Activated CD8-positive, alpha-beta T cell treated with anti-CD3 and anti-CD28 coated beads for 36 hours (primary cell): Measurements from ENCODE around the gene LRRN4. TPM values are rescaled to one million over a fixed set of nuclear protein-coding genes. Genes with fewer than 3 reads are reported as not detected.

Source experiments
- ATAC-seq: fragments of 200-7000 bp; cut with Tn5 transposase; one replicate; pipeline ENCODE4 v1.10.0; 2021; ENCODE audit warnings: mild to moderate bottlenecking, moderate library complexity
- CTCF ChIA-PET: fragments of 350-600 bp; sonication (Branson Sonifier 250); formaldehyde crosslinking; loops from one replicate; lab custom pipeline; 2021; ENCODE audit warnings: antibody characterized with exemption; lab: Charles Lee
- POLR2A ChIA-PET: fragments of 350-600 bp; sonication (Branson Sonifier 250); formaldehyde crosslinking; loops from one replicate; lab custom pipeline; 2021; ENCODE audit warnings: antibody characterized with exemption; lab: Charles Lee
- DNase-seq: peaks from one replicate; pipeline ENCODE4 v3.0.0-alpha.2; 2020
- H3K27ac Mint-ChIP-seq: one replicate; pipeline ENCODE4 v1.8.0; 2021; ENCODE audit warnings: mild to moderate bottlenecking, mixed read lengths
- H3K27me3 Mint-ChIP-seq: one replicate; pipeline ENCODE4 v1.8.0; 2021; ENCODE audit warnings: mixed read lengths
- H3K36me3 Mint-ChIP-seq: one replicate; pipeline ENCODE4 v1.8.0; 2021; ENCODE audit warnings: low read depth, mixed read lengths
- H3K4me1 Mint-ChIP-seq: one replicate; pipeline ENCODE4 v1.8.0; 2021; ENCODE audit warnings: low read depth, mixed read lengths
- H3K4me3 Mint-ChIP-seq: one replicate; pipeline ENCODE4 v1.8.0; 2021; ENCODE audit warnings: mild to moderate bottlenecking, moderate library complexity, mixed read lengths
- H3K9me3 Mint-ChIP-seq: one replicate; pipeline ENCODE4 v1.8.0; 2021; ENCODE audit warnings: mixed read lengths
- CTCF ChIP-seq: fragments of 200-600 bp; IDR thresholded peaks from one replicate; pipeline ENCODE4 v1.8.0; 2022; ENCODE audit warnings: antibody characterized with exemption, mild to moderate bottlenecking
- intact Hi-C: fragments of 100-400 bp; cut with micrococcal nuclease; formaldehyde crosslinking; loops from one replicate; pipeline ENCODE4 v1.10.0; 2022
- total RNA-seq, 2 experiments: library from RNA; stranded (reverse); gene quantifications; one replicate each; pipeline ENCODE4 v1.2.3, GENCODE V29; 2021

LRRN4 gene
- total RNA-seq = not detected

- Mint-ChIP-seq H3K27me3 (peaks cover 29% of the 10 kb centered on the region), H3K36me3 (no peaks in the 10 kb centered on the region), H3K4me1 (peaks cover 5% of the 10 kb centered on the region), H3K27ac (no peak within 1 kb of the TSS), H3K4me3 (no peak within 1 kb of the TSS), H3K9me3 (no peaks in the 10 kb centered on the region)
- ATAC-seq (no peak), DNase-seq (no peak)
- intact Hi-C loops = no loop called here
- CTCF ChIA-PET = no interaction called here
- no peak for TF ChIP-seq CTCF
- POLR2A ChIA-PET = no interaction called here
These were observed at the start of gene LRRN4 for GRCh38 chr20:6053776-6054688. TSS of gene LRRN4 (minus strand) at chr20:6054060. CDS start at chr20:6052799, 1,261 bp downstream.

- no peak for TF ChIP-seq CTCF
- DNase-seq (no peak), ATAC-seq (no peak)
- Mint-ChIP-seq H3K27me3 (peaks cover 4% of the 10 kb centered on the region), H3K9me3 (no peaks in the 10 kb centered on the region), H3K27ac (no peak overlapping the region), H3K4me1 (no peaks in the 10 kb centered on the region), H3K36me3 (no peaks in the 10 kb centered on the region), H3K4me3 (no peak overlapping the region)
- ChIA-PET POLR2A (no interaction called here), CTCF (no interaction called here)
- intact Hi-C loops = no loop called here
These were observed 49.4 kb upstream of the LRRN4 start for GRCh38 chr20:6103301-6103700.

- no peak for TF ChIP-seq CTCF
- peaks cover 4% of the 10 kb centered on the region for H3K27me3 Mint-ChIP-seq
- ChIA-PET CTCF (interaction anchor here (1.1 kb wide), 1 partner anchor 24 kb away, joined by 4 read pairs; no protein-coding TSS in a partner anchor), POLR2A (no interaction called here)
- H3K36me3 Mint-ChIP-seq = no peaks in the 10 kb centered on the region
- no peak for DNase-seq
- H3K4me1 Mint-ChIP-seq = no peaks in the 10 kb centered on the region
- H3K9me3 Mint-ChIP-seq = no peaks in the 10 kb centered on the region
- H3K27ac Mint-ChIP-seq = no peak overlapping the region
- no peak overlapping the region for H3K4me3 Mint-ChIP-seq
- intact Hi-C loops = no loop called here
- no peak for ATAC-seq
These were observed 47.5 kb upstream of the LRRN4 start for GRCh38 chr20:6101346-6101745.

GRCh38 chr20:6100246-6100645 lies 46.4 kb upstream of the LRRN4 start:
- Mint-ChIP-seq H3K27me3 (peaks cover 4% of the 10 kb centered on the region), H3K9me3 (no peaks in the 10 kb centered on the region), H3K36me3 (no peaks in the 10 kb centered on the region), H3K4me1 (no peaks in the 10 kb centered on the region), H3K27ac (no peak overlapping the region), H3K4me3 (no peak overlapping the region)
- ChIA-PET POLR2A (no interaction called here), CTCF (no interaction called here)
- intact Hi-C loops = no loop called here
- no peak for DNase-seq
- ATAC-seq = no peak
- no peak for TF ChIP-seq CTCF

GRCh38 chr20:6099819-6100218 lies 46.0 kb upstream of the LRRN4 start:
- Mint-ChIP-seq H3K27me3 (peaks cover 4% of the 10 kb centered on the region), H3K4me1 (no peaks in the 10 kb centered on the region), H3K9me3 (no peaks in the 10 kb centered on the region), H3K36me3 (no peaks in the 10 kb centered on the region), H3K4me3 (no peak overlapping the region), H3K27ac (no peak overlapping the region)
- ChIA-PET POLR2A (no interaction called here), CTCF (no interaction called here)
- ATAC-seq = no peak
- no peak for TF ChIP-seq CTCF
- intact Hi-C loops = no loop called here
- no peak for DNase-seq
